Mesendoderm (in vitro differentiated cells): ENCODE measurements around the gene RAB30.

ENCODE experiments used
- DNase-seq: peaks from one replicate; pipeline ENCODE4 v3.0.0; 2013
- H2AK5ac ChIP-seq: 2 replicates; pipeline ENCODE4 v1.6.1; 2013; ENCODE audit warnings: low read length, inconsistent platforms
- H2BK120ac ChIP-seq: 2 replicates; pipeline ENCODE4 v1.6.1; 2013; ENCODE audit warnings: low read depth, mild to moderate bottlenecking, low read length, moderate library complexity, mixed read lengths
- H2BK15ac ChIP-seq: replicated peaks from 2 replicates; pipeline ENCODE4 v1.6.1; 2013; ENCODE audit warnings: low read depth, mild to moderate bottlenecking, moderate library complexity
- H2BK5ac ChIP-seq: 2 replicates; pipeline ENCODE4 v1.6.1; 2013; ENCODE audit warnings: low read length, inconsistent platforms
- H3K18ac ChIP-seq: 2 replicates; pipeline ENCODE4 v1.6.1; 2013; ENCODE audit warnings: mild to moderate bottlenecking, low read length, mixed read lengths
- H3K23ac ChIP-seq: one replicate; pipeline ENCODE4 v1.6.1; 2013; ENCODE audit warnings: low read length
- H3K27ac ChIP-seq: 2 replicates; pipeline ENCODE4 v1.5.1; 2013; ENCODE audit warnings: low read depth, mild to moderate bottlenecking, inconsistent platforms, low read length, moderate library complexity
- H3K27me3 ChIP-seq: 2 replicates; pipeline ENCODE4 v1.6.1; 2013; ENCODE audit warnings: low read length, control low read depth, mild to moderate bottlenecking, inconsistent platforms; ENCODE audit not compliant: insufficient read depth, poor library complexity
- H3K36me3 ChIP-seq: 2 replicates; pipeline ENCODE4 v1.6.1; 2013; ENCODE audit warnings: low read length, inconsistent platforms; ENCODE audit not compliant: control insufficient read depth, insufficient read depth
- H3K4ac ChIP-seq: one replicate; pipeline ENCODE4 v1.6.1; 2013; ENCODE audit warnings: low read depth, mild to moderate bottlenecking, low read length, moderate library complexity
- H3K4me1 ChIP-seq: 2 replicates; pipeline ENCODE4 v1.6.1; 2013; ENCODE audit warnings: low read depth, low read length, inconsistent platforms; ENCODE audit not compliant: control insufficient read depth
- H3K4me2 ChIP-seq: 2 replicates; pipeline ENCODE4 v1.6.1; 2013; ENCODE audit warnings: low read length
- H3K4me3 ChIP-seq: 2 replicates; pipeline ENCODE4 v1.5.1; 2013; ENCODE audit warnings: mild to moderate bottlenecking, low read length
- H3K56ac ChIP-seq: one replicate; pipeline ENCODE4 v1.6.1; 2013; ENCODE audit warnings: low read length
- H3K79me1 ChIP-seq: 2 replicates; pipeline ENCODE4 v1.6.1; 2013; ENCODE audit warnings: low read length, inconsistent platforms
- H3K79me2 ChIP-seq: 2 replicates; pipeline ENCODE4 v1.6.1; 2013; ENCODE audit warnings: mild to moderate bottlenecking, low read length; ENCODE audit not compliant: control insufficient read depth, insufficient read depth
- H3K9ac ChIP-seq: 2 replicates; pipeline ENCODE4 v1.6.1; 2013; ENCODE audit warnings: low read length, inconsistent platforms
- H4K5ac ChIP-seq: one replicate; pipeline ENCODE4 v1.6.1; 2013; ENCODE audit warnings: low read length
- H4K8ac ChIP-seq: one replicate; pipeline ENCODE4 v1.6.1; 2013; ENCODE audit warnings: low read depth, mild to moderate bottlenecking, control low read depth, low read length, moderate library complexity
- WGBS: extraction: QIAGEN DNeasy Blood & Tissue Kit; methylation state at CpG from one replicate; pipeline ENCODE4 v1.1.7; 2013; ENCODE audit warnings: low lambda C conversion rate, missing lambda C conversion rate; ENCODE audit not compliant: insufficient coverage; ENCODE audit errors: extremely low coverage; 5-methylcytosine and 5-hydroxymethylcytosine counted together

RAB30 gene

GRCh38 chr11:83051760-83052671, 19.7 kb downstream of the RAB30 start:
- no peak for DNase-seq
- Histone ChIP-seq H3K27ac (no peak overlapping the region), H2AK5ac (no peak overlapping the region), H4K8ac (no peak overlapping the region), H3K79me1 (peaks cover 1% of the 10 kb centered on the region), H3K4me2 (no peak overlapping the region), H3K79me2 (no peaks in the 10 kb centered on the region), H3K4ac (no peak overlapping the region), H3K18ac (no peak overlapping the region), H2BK5ac (no peak overlapping the region), H3K36me3 (no peaks in the 10 kb centered on the region), H2BK15ac (no peak overlapping the region), H3K23ac (no peak overlapping the region), H3K9ac (no peak overlapping the region), H3K27me3 (no peaks in the 10 kb centered on the region), H2BK120ac (no peak overlapping the region), H3K4me1 (no peaks in the 10 kb centered on the region), H3K4me3 (no peak overlapping the region), H4K5ac (no peak overlapping the region), H3K56ac (no peak overlapping the region)
- no CpG with 5 or more reads among the region's 6 CpGs for WGBS

DNA sequence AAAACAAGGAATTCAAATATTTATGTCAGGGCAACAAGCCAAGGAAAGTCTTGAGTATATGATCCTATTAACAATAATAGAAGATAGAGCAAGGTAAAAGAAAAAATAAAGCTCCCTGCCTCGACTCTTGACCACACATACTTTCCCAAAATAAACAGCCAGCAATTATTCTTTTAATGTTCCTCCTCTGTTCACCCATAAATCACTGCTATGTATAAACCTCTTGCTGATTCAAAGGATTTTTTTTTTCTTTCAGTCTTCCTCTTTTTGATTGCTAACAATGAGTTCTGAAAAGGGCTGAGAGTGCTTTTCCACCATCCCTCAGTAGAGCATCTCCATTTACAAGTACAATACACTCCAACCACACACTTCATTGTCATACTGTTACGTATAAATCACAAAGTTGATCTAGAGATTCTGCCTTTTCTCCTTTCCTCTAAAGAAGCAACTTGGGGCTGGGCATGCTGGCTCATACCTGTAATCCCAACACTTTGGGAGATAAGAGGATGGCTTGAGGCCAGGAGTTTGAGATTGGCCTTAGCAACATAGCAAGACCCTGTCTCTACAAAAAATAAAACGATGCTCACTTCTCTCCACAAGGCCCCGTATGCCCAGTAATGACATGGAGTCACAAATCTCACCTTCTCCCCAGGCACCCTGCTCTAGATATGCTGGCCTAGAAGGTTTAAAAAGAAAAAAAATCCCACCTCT, 24.0 kb downstream of the RAB30 start:
- Histone ChIP-seq H3K27ac (no peak overlapping the region), H2BK120ac (no peak overlapping the region), H3K79me2 (no peaks in the 10 kb centered on the region), H3K36me3 (no peaks in the 10 kb centered on the region), H3K4me1 (no peaks in the 10 kb centered on the region), H2BK5ac (no peak overlapping the region), H3K4me2 (no peak overlapping the region), H2AK5ac (no peak overlapping the region), H3K27me3 (no peaks in the 10 kb centered on the region), H3K4ac (no peak overlapping the region), H3K4me3 (no peak overlapping the region), H3K18ac (no peak overlapping the region), H3K56ac (no peak overlapping the region), H4K5ac (no peak overlapping the region), H2BK15ac (no peak overlapping the region), H3K79me1 (peaks cover 1% of the 10 kb centered on the region), H3K23ac (no peak overlapping the region), H3K9ac (no peak overlapping the region), H4K8ac (no peak overlapping the region)
- DNase-seq = no peak
- no CpG with 5 or more reads among the region's 4 CpGs for WGBS

GRCh38 chr11:83046621-83047172, 25.0 kb downstream of the RAB30 start:
- H2BK15ac ChIP-seq = no peak overlapping the region
- H3K56ac ChIP-seq = no peak overlapping the region
- H3K18ac ChIP-seq = no peak overlapping the region
- WGBS = no CpG with 5 or more reads among the region's 4 CpGs
- H4K5ac ChIP-seq = no peak overlapping the region
- H3K9ac ChIP-seq = no peak overlapping the region
- H2BK120ac ChIP-seq = no peak overlapping the region
- no peaks in the 10 kb centered on the region for H3K79me2 ChIP-seq
- no peak overlapping the region for H3K23ac ChIP-seq
- no peaks in the 10 kb centered on the region for H3K27me3 ChIP-seq
- H3K4me1 ChIP-seq = no peaks in the 10 kb centered on the region
- H3K79me1 ChIP-seq = no peaks in the 10 kb centered on the region
- H3K27ac ChIP-seq = no peak overlapping the region
- H4K8ac ChIP-seq = no peak overlapping the region
- no peak overlapping the region for H3K4ac ChIP-seq
- no peak overlapping the region for H2AK5ac ChIP-seq
- no peak overlapping the region for H2BK5ac ChIP-seq
- H3K36me3 ChIP-seq = no peaks in the 10 kb centered on the region
- no peak for DNase-seq
- no peak overlapping the region for H3K4me2 ChIP-seq
- no peak overlapping the region for H3K4me3 ChIP-seq

GRCh38 chr11:83044958-83045712, 26.6 kb downstream of the RAB30 start:
- H4K5ac ChIP-seq = no peak overlapping the region
- H3K9ac ChIP-seq = no peak overlapping the region
- no peak overlapping the region for H2BK120ac ChIP-seq
- no peak overlapping the region for H4K8ac ChIP-seq
- H3K27ac ChIP-seq = no peak overlapping the region
- no peak overlapping the region for H3K56ac ChIP-seq
- no peak overlapping the region for H3K4me2 ChIP-seq
- H3K36me3 ChIP-seq = no peaks in the 10 kb centered on the region
- H2BK5ac ChIP-seq = no peak overlapping the region
- no peaks in the 10 kb centered on the region for H3K4me1 ChIP-seq
- DNase-seq = no peak
- no peaks in the 10 kb centered on the region for H3K27me3 ChIP-seq
- H2AK5ac ChIP-seq = no peak overlapping the region
- H3K79me2 ChIP-seq = no peaks in the 10 kb centered on the region
- no peak overlapping the region for H2BK15ac ChIP-seq
- H3K4me3 ChIP-seq = no peak overlapping the region
- no CpG with 5 or more reads among the region's 8 CpGs for WGBS
- no peak overlapping the region for H3K4ac ChIP-seq
- H3K79me1 ChIP-seq = no peaks in the 10 kb centered on the region
- H3K23ac ChIP-seq = no peak overlapping the region
- no peak overlapping the region for H3K18ac ChIP-seq

GRCh38 chr11:83042964-83043711, 28.6 kb downstream of the RAB30 start:
- Histone ChIP-seq H2BK15ac (no peak overlapping the region), H3K18ac (no peak overlapping the region), H3K27ac (no peak overlapping the region), H3K79me1 (no peaks in the 10 kb centered on the region), H3K4me1 (no peaks in the 10 kb centered on the region), H2BK120ac (no peak overlapping the region), H3K4ac (no peak overlapping the region), H3K4me3 (no peak overlapping the region), H2AK5ac (no peak overlapping the region), H3K79me2 (no peaks in the 10 kb centered on the region), H4K8ac (no peak overlapping the region), H3K36me3 (no peaks in the 10 kb centered on the region), H3K9ac (no peak overlapping the region), H2BK5ac (no peak overlapping the region), H3K56ac (no peak overlapping the region), H3K4me2 (no peak overlapping the region), H3K27me3 (no peaks in the 10 kb centered on the region), H4K5ac (no peak overlapping the region), H3K23ac (no peak overlapping the region)
- no CpG with 5 or more reads among the region's 3 CpGs for WGBS
- no peak for DNase-seq
